OCI-LY1 (cell line): Measurements from ENCODE around the gene PRRT2.

Experiments
- H2AFZ ChIP-seq: fragments of 200-600 bp; sonication (generic), shearing (Covaris generic); 2 replicates; pipeline ENCODE4 v1.6.0; 2014; ENCODE audit warnings: antibody characterized with exemption, mild to moderate bottlenecking, low read length
- H3F3A ChIP-seq: fragments of 200-600 bp; sonication (generic), shearing (Covaris generic); 2 replicates; pipeline ENCODE4 v1.6.0; 2014; ENCODE audit warnings: mild to moderate bottlenecking, antibody characterized with exemption, low read length, moderate library complexity; ENCODE audit not compliant: insufficient read depth
- H3K27ac ChIP-seq: fragments of 200-600 bp; sonication (generic); 2 replicates; pipeline ENCODE4 v1.5.1; 2014; ENCODE audit warnings: low read length, mixed run types, mild to moderate bottlenecking, low read depth; ENCODE audit not compliant: poor library complexity, severe bottlenecking
- H3K27me3 ChIP-seq: fragments of 200-600 bp; sonication (generic); 2 replicates; pipeline ENCODE4 v1.6.0; 2014; ENCODE audit warnings: antibody characterized with exemption, mild to moderate bottlenecking, low read length, moderate library complexity; ENCODE audit not compliant: insufficient read depth
- H3K36me3 ChIP-seq: fragments of 200-600 bp; sonication (generic); 2 replicates; pipeline ENCODE4 v1.6.1; 2014; ENCODE audit warnings: mild to moderate bottlenecking, antibody characterized with exemption, low read length, moderate library complexity, mixed read lengths; ENCODE audit not compliant: insufficient read depth
- H3K4me1 ChIP-seq: fragments of 200-600 bp; sonication (generic); 2 replicates; pipeline ENCODE4 v1.5.1; 2014; ENCODE audit warnings: mild to moderate bottlenecking, low read length, moderate library complexity; ENCODE audit not compliant: insufficient read depth, severe bottlenecking
- H3K4me2 ChIP-seq: fragments of 200-600 bp; sonication (generic), shearing (Covaris generic); 2 replicates; pipeline ENCODE4 v1.6.1; 2014; ENCODE audit warnings: low read length
- H3K4me3 ChIP-seq: fragments of 200-600 bp; sonication (generic); 2 replicates; pipeline ENCODE4 v1.5.1; 2014; ENCODE audit warnings: low read length, low read depth, mild to moderate bottlenecking, mixed read lengths; ENCODE audit not compliant: poor library complexity, severe bottlenecking
- H3K79me2 ChIP-seq: fragments of 200-600 bp; shearing (Covaris generic); 2 replicates; pipeline ENCODE4 v1.6.1; 2016; ENCODE audit warnings: mixed run types, low read length, mixed read lengths; ENCODE audit not compliant: insufficient read depth
- H3K9ac ChIP-seq: fragments of 200-600 bp; sonication (generic), shearing (Covaris generic); 2 replicates; pipeline ENCODE4 v1.6.1; 2014; ENCODE audit warnings: mild to moderate bottlenecking, low read length, mixed read lengths
- H3K9me2 ChIP-seq: fragments of 200-600 bp; sonication (generic), shearing (Covaris generic); 2 replicates; pipeline ENCODE4 v1.6.1; 2014; ENCODE audit warnings: low read depth, mild to moderate bottlenecking, low read length, mixed read lengths
- H3K9me3 ChIP-seq: fragments of 200-600 bp; shearing (Covaris generic); 2 replicates; pipeline ENCODE4 v1.6.1; 2014; ENCODE audit warnings: low read length, mixed read lengths
- H4K20me1 ChIP-seq: fragments of 200-600 bp; sonication (generic), shearing (Covaris generic); 2 replicates; pipeline ENCODE4 v1.6.0; 2016; ENCODE audit warnings: mild to moderate bottlenecking, low read length; ENCODE audit not compliant: insufficient read depth
- CTCF ChIP-seq: fragments of 200-600 bp; sonication (generic), shearing (Covaris generic); IDR thresholded peaks from 2 replicates; pipeline ENCODE4 v1.5.1; 2017; ENCODE audit warnings: mild to moderate bottlenecking, antibody characterized with exemption, low read length, moderate library complexity, mixed read lengths
- EZH2 ChIP-seq: fragments of 200-600 bp; sonication (generic), shearing (Covaris generic); IDR thresholded peaks from 2 replicates; pipeline ENCODE4 v1.8.0; 2017; ENCODE audit warnings: borderline replicate concordance, mixed run types, mild to moderate bottlenecking, antibody characterized with exemption, low read length, moderate library complexity, mixed read lengths

PRRT2 gene

GRCh38 chr16:29794231-29794710 lies 17.7 kb upstream of the PRRT2 start:
- Histone ChIP-seq H3K9ac (no peak overlapping the region), H3K4me2 (no peak overlapping the region), H3K9me2 (no peaks in the 10 kb centered on the region), H4K20me1 (no peaks in the 10 kb centered on the region), H3K9me3 (no peaks in the 10 kb centered on the region), H3K27me3 (no peaks in the 10 kb centered on the region), H3K4me1 (peaks cover 35% of the 10 kb centered on the region), H3K36me3 (peaks cover 76% of the 10 kb centered on the region), H3K4me3 (no peak overlapping the region), H3K79me2 (peaks cover 51% of the 10 kb centered on the region), H2AFZ (no peak overlapping the region), H3F3A (no peaks in the 10 kb centered on the region), H3K27ac (no peak overlapping the region)
- TF ChIP-seq EZH2 (no peak), CTCF (no peak)

GRCh38 chr16:29802416-29802935 lies 9.5 kb upstream of the PRRT2 start:
- TF ChIP-seq CTCF: no peak
- no peak for TF ChIP-seq EZH2
- no peak overlapping the region for H3K4me3 ChIP-seq
- H4K20me1 ChIP-seq: no peaks in the 10 kb centered on the region
- H3K27ac ChIP-seq: peak overlapping the region; percentile 94
- peaks cover 25% of the 10 kb centered on the region for H3K4me1 ChIP-seq
- no peak overlapping the region for H3K4me2 ChIP-seq
- peaks cover 62% of the 10 kb centered on the region for H3K36me3 ChIP-seq
- no peak overlapping the region for H3K9ac ChIP-seq
- no peak overlapping the region for H2AFZ ChIP-seq
- no peaks in the 10 kb centered on the region for H3K27me3 ChIP-seq
- no peaks in the 10 kb centered on the region for H3K9me3 ChIP-seq
- H3F3A ChIP-seq: 0 out of 2 replicates have a peak, but pooled peaks cover 3% of the 10 kb centered on the region
- H3K9me2 ChIP-seq: no peaks in the 10 kb centered on the region
- no peaks in the 10 kb centered on the region for H3K79me2 ChIP-seq

- H3K36me3 ChIP-seq: peaks cover 62% of the 10 kb centered on the region
- peak overlapping the region; percentile 94; the same call in 1 of the 2 replicates for H3K9ac ChIP-seq
- peak overlapping the region; percentile 73 for H3K4me3 ChIP-seq
These were observed 8.0 kb upstream of the PRRT2 start for GRCh38 chr16:29804020-29804419.

More at GRCh38 chr16:29804020-29804419, 8.0 kb upstream of the PRRT2 start:
- Histone ChIP-seq H2AFZ (no peak overlapping the region), H3K4me2 (peak overlapping the region; percentile 82), H4K20me1 (no peaks in the 10 kb centered on the region), H3F3A (0 out of 2 replicates have a peak, but pooled peaks cover 3% of the 10 kb centered on the region), H3K27me3 (no peaks in the 10 kb centered on the region), H3K9me3 (no peaks in the 10 kb centered on the region), H3K79me2 (no peaks in the 10 kb centered on the region), H3K9me2 (no peaks in the 10 kb centered on the region), H3K4me1 (peaks cover 40% of the 10 kb centered on the region), H3K27ac (peak overlapping the region; percentile 94)
- no peak for TF ChIP-seq CTCF
